GM21723 (cell line): ENCODE measurements around the gene IGLON5.

Experiments used
- ATAC-seq: cut with Tn5 transposase; IDR thresholded peaks from one replicate; pipeline ENCODE4 v1.9.1; 2021; ENCODE audit warnings: mild to moderate bottlenecking, moderate library complexity; ENCODE audit not compliant: unreplicated experiment

The IGLON5 gene

GRCh38 chr19:51317376-51317775 lies 5.9 kb downstream of the IGLON5 start:
- no peak for ATAC-seq

- ATAC-seq, result no peak
Observed at GRCh38 chr19:51317968-51318367, 6.5 kb downstream of the IGLON5 start.

GRCh38 chr19:51318687-51319648 lies 7.5 kb downstream of the IGLON5 start:
- no peak for ATAC-seq

- ATAC-seq, result no peak
Observed at GRCh38 chr19:51319649-51320279, 8.3 kb downstream of the IGLON5 start.

GRCh38 chr19:51320280-51320657 lies 8.8 kb downstream of the IGLON5 start:
- no peak for ATAC-seq

- no peak for ATAC-seq
Observed at GRCh38 chr19:51321799-51322198, 10.4 kb downstream of the IGLON5 start.

GRCh38 chr19:51323481-51324166 lies 12.2 kb downstream of the IGLON5 start:
- ATAC-seq, result no peak

- ATAC-seq, result no peak
Observed at GRCh38 chr19:51324167-51324481, 12.7 kb downstream of the IGLON5 start.

GRCh38 chr19:51325161-51325976 lies 13.9 kb downstream of the IGLON5 start:
- no peak for ATAC-seq

GRCh38 chr19:51326216-51327065 lies 15.0 kb downstream of the IGLON5 start:
- ATAC-seq, result no peak

GRCh38 chr19:51327066-51328001 lies 15.9 kb downstream of the IGLON5 start:
- ATAC-seq, result no peak

- ATAC-seq, result no peak
Observed at GRCh38 chr19:51329411-51329810, 18.0 kb downstream of the IGLON5 start.

GRCh38 chr19:51330366-51330765 lies 18.9 kb downstream of the IGLON5 start:
- no peak for ATAC-seq

- ATAC-seq, result no peak
Observed at GRCh38 chr19:51331193-51331592, 19.7 kb downstream of the IGLON5 start.

- ATAC-seq, result no peak
Observed at GRCh38 chr19:51331716-51332115, 20.3 kb downstream of the IGLON5 start.

- ATAC-seq, result no peak
Observed at GRCh38 chr19:51333836-51334460, 22.5 kb downstream of the IGLON5 start.

- ATAC-seq, result no peak
Observed at GRCh38 chr19:51337141-51337860, 25.9 kb downstream of the IGLON5 start.
